NCI-H187 treated with DMSO at 0.1 percent for 48 hours (cell line): ENCODE measurements around the gene SLC5A5.
"Not testable (repeated sequence)": the region's sequence is repeated elsewhere in the genome, so short reads cannot be mapped to it uniquely, and the experiment has no call there.

Experiments used
- DNase-seq: peaks from one replicate; lab custom pipeline; 2025; lab: John Stamatoyannopoulos, UW

SLC5A5 gene

GRCh38 chr19:17919122-17919521, 47.4 kb downstream of the SLC5A5 start:
- DNase-seq: not testable (repeated sequence)

- DNase-seq: no peak
Observed at GRCh38 chr19:17920527-17920926, 48.8 kb downstream of the SLC5A5 start.

DNA sequence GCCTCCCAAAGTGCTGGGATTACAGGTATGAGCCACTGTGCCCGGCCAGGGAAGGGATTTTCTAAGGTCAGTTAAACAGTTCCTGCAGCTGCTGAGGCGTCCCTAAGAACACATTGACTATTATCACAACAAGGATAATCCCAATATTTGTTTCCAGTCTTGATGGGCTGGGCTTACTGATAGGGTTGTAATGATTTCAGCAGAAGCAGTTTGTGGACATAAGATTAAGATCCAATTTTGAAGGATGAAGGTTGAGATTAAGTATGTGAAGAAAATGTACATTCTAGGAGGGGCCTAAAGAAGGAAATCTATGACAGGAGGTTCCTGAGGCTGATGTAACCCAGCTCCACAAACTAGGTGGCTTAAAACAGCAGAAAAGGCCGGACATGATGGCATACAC, 50.4 kb downstream of the SLC5A5 start:
- no peak for DNase-seq

- DNase-seq: no peak
Observed at GRCh38 chr19:17926044-17926443, 54.3 kb downstream of the SLC5A5 start.

GRCh38 chr19:17929056-17929455, 57.3 kb downstream of the SLC5A5 start:
- no peak for DNase-seq

DNA sequence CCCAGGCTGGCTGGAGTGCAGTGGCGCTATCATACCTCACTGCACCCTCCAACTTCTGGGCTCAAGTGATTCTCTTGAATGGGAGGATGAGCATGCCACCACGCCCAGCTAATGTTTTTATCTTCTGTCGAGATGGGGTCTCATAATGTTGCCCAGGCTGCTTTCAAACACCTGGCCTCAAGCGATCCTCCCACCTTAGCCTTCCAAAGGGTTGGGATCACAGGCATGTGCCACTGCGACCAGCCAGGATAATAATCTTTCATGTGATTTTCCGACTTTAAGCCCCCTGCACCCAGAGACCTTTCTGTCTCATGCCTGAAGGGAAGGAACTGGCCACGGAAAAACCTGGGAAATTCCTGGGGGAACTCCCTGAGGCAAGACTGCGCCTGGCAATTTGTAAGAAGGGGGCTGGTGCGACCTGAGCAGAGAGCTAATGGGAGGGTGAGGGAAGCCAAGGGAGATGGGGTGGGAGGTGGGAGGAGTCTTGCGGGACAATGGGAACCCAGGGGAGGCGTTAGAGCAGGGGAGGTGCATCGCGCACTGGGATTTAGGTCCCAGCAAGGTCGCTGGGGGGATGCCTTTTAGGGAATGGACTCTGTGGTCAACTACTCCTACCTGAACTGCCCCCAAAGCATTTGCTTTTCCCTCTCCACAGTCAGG, 59.9 kb downstream of the SLC5A5 start:
- no peak for DNase-seq

- no peak for DNase-seq
Observed at GRCh38 chr19:17932485-17933338, 61.0 kb downstream of the SLC5A5 start, which contains the start of gene CCDC124. Gene CCDC124, plus strand, starts transcription at chr19:17933015. Its CDS starts 3,406 bp downstream, at chr19:17936421.

- DNase-seq: no peak
Observed at GRCh38 chr19:17933414-17934129, 61.8 kb downstream of the SLC5A5 start.

DNA sequence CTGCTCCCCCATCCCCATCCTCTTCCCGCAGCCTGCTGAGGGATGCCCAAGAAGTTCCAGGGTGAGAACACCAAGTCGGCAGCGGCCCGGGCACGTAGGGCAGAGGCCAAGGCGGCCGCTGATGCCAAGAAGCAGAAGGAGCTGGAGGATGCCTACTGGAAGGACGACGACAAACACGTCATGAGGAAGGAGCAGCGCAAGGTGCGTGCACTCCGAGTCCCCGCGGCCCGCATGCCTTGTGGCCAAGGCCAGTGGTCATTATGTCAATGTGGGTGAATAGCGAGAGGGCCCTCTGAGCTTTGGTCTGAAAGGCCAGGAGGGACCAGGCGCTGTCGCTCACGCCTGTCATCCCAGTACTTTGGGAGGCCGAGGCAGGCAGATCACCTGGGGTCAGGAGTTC, 64.6 kb downstream of the SLC5A5 start:
- DNase-seq: no peak

GRCh38 chr19:17937371-17937900, 65.7 kb downstream of the SLC5A5 start:
- no peak for DNase-seq

- DNase-seq: no peak
Observed at GRCh38 chr19:17938092-17938845, 66.5 kb downstream of the SLC5A5 start.

GRCh38 chr19:17942181-17942580, 70.4 kb downstream of the SLC5A5 start:
- no peak for DNase-seq

DNA sequence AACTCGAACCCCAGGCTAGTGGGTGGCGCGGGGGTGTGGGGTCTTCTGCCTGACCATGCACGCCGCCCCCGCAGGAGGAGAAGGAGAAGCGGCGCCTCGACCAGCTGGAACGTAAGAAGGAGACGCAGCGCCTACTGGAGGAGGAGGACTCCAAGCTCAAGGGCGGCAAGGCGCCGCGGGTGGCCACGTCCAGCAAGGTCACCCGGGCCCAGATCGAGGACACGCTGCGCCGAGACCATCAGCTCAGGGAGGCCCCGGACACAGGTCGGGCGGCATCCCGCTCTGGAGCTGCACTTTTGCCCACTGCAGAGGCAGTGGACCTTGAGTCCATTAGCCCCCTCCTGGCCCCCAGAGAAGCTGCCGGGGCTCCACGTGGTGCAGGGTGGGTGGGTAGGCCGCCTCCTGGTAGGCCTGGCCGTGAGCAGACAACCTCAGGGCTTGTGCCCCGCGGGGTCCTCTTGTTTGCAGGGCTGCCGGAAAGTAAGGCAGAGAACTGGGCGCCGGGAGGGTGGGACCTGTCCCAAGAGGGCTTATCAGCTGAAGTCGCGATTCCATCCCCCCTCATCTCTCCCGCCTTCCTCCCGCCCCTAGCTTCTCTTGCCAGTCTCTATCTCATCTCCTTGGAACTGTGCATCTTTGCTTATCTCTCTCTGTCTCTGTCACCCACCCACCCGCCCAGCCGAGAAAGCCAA, 71.0 kb downstream of the SLC5A5 start:
- DNase-seq: no peak

DNA sequence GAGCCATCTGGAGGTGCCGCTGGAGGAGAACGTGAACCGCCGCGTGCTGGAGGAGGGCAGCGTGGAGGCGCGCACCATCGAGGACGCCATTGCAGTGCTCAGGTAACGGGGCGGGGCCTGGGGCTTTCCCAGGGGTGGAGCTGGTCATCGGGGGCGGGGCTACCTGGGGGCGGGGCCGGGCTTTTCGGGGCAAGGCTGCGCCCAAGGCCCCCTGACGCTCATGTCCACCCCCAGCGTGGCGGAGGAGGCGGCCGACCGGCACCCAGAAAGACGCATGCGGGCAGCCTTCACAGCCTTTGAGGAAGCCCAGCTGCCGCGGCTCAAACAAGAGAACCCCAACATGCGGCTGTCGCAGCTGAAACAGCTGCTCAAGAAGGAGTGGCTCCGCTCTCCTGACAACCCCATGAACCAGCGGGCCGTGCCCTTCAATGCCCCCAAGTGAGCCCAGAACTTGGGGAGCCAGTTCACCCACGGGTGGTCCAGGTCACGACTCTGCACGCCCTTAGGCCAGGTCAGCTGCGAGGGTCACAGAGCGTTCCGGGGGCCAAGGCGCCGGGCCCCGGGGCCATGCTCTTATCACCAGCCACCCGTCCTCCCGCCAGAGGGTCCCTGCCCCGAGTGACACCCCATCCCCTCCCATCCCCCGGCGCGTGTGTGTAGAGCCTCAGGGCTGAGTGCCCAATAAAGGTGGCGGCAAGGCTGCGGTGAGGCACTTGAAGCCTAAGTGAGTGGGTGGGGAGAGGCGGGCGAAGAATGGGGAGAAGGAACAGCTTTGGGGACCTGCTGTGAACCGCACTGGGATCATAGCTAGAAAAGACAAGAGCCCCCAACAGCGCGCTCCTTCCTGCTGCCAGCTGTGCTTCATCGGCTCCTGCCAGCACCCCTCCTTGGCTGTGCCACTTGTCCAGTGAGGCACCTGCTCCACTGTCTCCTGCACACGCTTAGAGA, 71.8 kb downstream of the SLC5A5 start:
- no peak for DNase-seq

DNA sequence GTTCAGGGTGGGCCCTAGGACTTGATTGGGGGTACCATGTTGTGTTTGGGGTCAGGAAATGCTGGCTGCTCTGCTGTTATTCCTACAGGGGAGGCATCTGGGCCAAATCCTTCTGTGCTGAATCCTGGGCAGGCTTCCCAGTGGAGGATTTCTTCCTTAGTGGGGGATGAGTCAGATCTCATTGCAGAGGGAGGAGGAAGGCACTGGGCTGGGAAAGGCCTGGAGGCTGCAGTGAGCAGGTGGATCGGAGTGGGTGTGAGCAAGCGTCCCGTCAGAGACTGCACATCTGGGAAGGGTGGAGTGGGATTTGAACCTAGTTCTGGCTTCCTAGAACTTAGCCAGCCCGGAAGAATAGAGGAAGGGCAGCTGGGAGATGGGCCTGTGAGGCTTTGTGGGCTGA, 72.6 kb downstream of the SLC5A5 start:
- no peak for DNase-seq
